Measurements from ENCODE around the gene FEZF2.

Gene FEZF2

DNA sequence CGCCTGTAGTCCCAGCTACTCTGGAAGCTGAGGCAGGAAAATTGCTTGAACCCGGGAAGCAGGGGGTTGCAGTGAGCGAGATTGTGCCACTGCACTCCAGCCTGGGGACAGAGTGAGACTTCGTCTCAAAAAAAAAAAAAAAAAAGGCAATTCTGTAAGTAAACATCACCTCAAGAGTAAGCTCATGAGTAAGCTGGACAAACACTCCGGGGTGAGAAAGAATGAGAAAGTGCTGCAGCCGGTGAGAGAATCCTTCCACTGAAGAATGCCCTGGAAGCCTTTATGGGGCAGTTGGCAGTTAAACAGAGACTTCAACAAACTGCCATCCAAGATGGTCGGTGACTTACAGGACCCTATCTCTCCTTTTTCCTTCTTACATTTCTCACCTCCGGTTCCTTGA lies 47.5 kb downstream of the FEZF2 start:
- DNase-seq, result no peak

- DNase-seq, result no peak
Observed at GRCh38 chr3:62323241-62323640, 50.1 kb downstream of the FEZF2 start.

All from effector CD4-positive, alpha-beta T cell (primary cell).